GM21447 (cell line): ENCODE results near the gene CCND1.
"Not testable (repeated sequence)": the region's sequence is repeated elsewhere in the genome, so short reads cannot be mapped to it uniquely, and the experiment has no call there.

Experiments
- ATAC-seq: cut with Tn5 transposase; IDR thresholded peaks from one replicate; pipeline ENCODE4 v1.9.1; 2021; ENCODE audit not compliant: unreplicated experiment

Gene CCND1

GRCh38 chr11:69617220-69617619 lies 23.7 kb upstream of the CCND1 start:
- ATAC-seq: no peak

DNA sequence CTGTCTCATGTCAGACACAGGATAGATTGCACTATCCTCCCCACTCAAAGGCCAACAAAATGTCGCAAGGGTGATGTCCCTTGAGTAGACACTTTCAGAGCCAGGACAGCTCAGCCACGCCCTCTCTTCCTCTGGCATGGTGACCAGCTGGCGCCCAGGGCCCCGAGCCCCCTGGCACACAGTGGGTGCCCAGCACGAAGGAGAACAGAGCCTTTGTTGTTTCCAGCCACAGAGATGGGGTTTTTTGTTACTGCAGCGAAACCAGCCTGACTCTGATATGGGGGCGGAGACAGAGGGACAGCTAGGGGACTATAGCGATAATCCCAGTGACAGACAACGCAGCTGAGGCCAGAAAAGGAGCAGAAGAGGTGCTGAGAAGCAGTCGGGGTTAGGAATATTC lies 23.3 kb upstream of the CCND1 start:
- no peak for ATAC-seq

DNA sequence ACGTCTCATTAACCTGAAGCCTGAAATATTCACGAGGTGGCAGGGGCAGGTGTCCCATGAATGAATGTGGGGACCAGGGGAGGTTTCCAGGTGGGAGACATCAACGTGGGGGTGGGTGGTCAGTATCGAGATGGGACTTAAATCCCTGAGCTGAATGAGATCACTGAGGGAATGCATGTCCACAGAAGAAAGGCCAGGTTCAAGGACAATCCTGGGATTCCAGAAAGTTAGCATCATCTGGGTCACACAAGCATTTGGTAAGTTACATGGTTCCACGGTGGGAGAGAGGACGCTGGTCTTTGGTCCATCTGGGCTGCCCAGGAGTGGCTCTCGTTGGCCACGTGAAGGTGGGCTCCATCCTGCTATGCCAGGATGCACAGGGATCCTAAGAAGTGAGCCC lies 22.7 kb upstream of the CCND1 start:
- ATAC-seq: no peak

DNA sequence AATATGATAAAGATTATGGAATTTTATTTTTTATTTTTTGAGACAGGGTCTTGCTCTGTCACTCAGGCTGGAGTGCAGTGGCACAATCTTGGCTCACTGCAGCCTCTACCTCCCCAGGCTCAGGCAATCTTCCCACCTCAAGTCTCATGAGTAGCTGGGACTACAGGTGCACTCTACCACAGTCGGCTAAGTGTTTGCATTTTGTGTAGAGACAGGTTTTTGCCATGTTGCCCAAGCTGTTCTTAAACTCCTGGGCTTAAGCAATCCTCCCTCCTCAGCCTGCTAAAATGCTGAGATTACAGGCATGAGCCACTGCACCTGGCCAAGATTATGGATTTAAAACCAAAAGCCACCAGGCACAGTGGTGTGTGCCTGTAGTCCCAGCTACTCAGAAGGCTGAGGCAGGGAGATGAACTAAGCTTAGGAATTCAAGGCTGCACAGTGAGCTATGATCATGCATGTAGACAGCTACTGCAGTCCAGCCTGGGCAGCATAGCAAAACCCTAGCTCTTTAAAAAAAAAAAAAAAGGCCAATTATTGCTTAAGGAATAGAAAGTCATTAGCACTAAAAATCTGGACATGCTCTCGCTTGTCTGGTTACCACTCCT lies 20.2 kb upstream of the CCND1 start:
- no peak for ATAC-seq

- not testable (repeated sequence) for ATAC-seq
Observed at GRCh38 chr11:69622097-69622681, 18.8 kb upstream of the CCND1 start.

DNA sequence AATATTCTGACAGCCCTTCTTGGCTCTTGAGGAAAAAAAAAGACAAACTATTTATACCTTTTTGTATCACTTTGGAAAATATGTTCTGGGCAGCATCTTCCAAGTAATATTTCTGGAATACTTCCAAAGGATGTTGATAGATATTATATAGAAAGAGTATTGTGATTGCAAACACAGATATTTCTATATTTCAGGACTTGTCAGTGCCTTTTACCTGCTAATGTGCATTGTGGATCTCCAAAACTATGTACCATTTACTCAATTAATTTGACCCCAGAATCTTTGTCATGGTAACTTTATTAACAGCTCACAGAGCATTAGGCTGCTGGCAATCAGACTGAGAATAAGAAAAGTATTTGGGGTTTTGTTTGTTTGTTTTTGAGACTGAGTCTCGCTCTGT lies 16.7 kb upstream of the CCND1 start:
- ATAC-seq: no peak

DNA sequence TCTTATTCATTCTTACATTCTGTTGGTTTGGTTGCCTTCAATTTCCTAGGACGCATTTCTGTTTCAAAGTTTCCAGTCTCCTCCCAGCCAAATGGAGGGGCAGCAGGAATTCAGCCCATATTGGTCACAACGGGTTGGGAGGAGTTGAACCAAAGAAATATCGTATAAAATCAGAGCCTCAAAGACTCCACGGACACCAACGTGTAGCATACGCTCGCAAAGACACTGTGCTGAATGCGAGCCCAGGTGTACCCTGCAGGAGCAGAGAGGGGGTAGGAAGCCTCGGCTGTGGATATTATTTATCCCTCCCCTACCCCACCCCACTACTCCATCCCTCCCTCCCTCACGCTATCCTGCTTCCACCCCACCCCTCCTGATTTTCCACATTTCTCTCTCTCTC lies 15.5 kb upstream of the CCND1 start:
- ATAC-seq: no peak

DNA sequence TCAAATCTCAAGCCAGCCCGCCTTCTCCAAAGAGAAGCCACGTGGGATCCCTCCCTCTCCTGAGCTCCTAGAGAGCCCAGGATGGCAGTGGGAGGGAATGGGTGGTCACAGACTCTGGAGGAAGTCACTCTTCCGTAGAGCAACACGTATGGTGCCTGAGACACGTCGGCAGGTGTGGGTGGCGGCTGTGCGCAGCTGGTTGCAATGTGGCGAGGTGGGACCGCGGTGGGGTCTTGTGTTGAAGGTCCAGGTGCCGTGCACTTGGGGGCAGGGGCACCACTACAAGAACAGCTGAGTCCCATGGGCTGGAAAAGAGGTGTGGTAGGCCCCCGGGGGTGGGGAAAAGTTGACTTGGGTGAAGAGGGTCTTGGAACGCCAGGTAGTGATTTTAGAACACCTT lies 13.4 kb upstream of the CCND1 start:
- ATAC-seq: no peak

- no peak for ATAC-seq
Observed at GRCh38 chr11:69630017-69630416, 10.9 kb upstream of the CCND1 start.

DNA sequence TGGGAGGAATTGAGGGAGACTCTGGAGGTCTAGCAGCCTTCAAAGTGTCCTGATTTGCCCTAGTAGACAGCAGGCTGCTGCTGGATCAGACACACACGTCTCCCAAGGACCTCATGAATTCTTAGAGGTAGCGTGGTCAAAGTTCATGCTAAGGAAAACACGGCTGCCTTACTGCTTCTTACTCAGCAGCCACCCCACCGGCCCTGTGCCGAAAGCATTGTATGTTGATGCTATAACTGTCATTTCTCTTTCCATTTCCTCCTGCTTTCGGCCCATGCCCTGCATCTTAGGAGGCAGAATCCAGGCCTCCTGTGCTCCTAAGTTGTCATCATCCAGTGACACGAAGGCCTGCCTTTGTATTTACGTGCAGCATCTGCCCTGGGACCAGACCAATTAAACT lies 10.5 kb upstream of the CCND1 start:
- no peak for ATAC-seq

DNA sequence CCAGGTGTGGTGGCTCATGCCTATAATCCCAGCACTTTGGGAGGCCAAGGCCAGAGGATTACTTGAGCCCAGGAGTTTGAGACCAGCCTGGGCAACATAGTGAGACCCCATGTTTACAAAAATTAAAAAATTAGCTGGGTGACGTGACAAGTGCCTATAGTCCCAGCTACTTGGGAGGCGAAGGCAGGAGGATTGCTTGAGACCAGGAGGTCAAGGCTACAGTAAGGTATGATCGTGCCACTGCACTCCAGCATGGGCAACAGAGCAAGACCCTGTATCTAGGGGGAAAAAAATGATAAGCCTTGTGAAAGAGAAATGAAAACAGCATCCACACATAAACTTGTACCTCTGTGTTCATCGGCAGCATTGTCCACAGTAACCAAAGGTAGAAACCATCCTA lies 8.1 kb upstream of the CCND1 start:
- no peak for ATAC-seq

- ATAC-seq: no peak
Observed at GRCh38 chr11:69634069-69634468, 6.9 kb upstream of the CCND1 start.

- ATAC-seq: no peak
Observed at GRCh38 chr11:69634590-69634989, 6.4 kb upstream of the CCND1 start.

DNA sequence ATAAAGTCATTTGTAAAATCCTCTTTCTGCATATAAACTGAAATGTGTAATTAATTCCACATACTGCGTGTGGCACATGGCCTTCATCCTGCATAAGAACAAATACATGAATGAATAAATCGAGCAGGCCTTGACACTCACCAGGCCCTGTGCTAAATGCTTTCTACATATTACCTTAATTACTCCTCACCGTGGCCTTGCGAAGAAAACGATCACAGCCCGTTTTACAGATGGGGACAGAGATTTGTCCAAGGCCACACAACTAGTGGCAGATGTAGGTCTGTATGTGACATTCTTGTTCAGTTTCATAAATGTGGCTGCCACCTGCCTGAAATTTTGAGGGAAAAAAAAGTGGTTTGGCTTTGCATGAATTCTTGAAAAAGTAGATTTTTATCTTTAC lies 5.8 kb upstream of the CCND1 start:
- no peak for ATAC-seq

GRCh38 chr11:69635804-69636511 lies 5.0 kb upstream of the CCND1 start:
- no peak for ATAC-seq

GRCh38 chr11:69636512-69637197 lies 4.3 kb upstream of the CCND1 start:
- ATAC-seq: no peak

GRCh38 chr11:69637198-69637940 lies 3.6 kb upstream of the CCND1 start:
- ATAC-seq: no peak

DNA sequence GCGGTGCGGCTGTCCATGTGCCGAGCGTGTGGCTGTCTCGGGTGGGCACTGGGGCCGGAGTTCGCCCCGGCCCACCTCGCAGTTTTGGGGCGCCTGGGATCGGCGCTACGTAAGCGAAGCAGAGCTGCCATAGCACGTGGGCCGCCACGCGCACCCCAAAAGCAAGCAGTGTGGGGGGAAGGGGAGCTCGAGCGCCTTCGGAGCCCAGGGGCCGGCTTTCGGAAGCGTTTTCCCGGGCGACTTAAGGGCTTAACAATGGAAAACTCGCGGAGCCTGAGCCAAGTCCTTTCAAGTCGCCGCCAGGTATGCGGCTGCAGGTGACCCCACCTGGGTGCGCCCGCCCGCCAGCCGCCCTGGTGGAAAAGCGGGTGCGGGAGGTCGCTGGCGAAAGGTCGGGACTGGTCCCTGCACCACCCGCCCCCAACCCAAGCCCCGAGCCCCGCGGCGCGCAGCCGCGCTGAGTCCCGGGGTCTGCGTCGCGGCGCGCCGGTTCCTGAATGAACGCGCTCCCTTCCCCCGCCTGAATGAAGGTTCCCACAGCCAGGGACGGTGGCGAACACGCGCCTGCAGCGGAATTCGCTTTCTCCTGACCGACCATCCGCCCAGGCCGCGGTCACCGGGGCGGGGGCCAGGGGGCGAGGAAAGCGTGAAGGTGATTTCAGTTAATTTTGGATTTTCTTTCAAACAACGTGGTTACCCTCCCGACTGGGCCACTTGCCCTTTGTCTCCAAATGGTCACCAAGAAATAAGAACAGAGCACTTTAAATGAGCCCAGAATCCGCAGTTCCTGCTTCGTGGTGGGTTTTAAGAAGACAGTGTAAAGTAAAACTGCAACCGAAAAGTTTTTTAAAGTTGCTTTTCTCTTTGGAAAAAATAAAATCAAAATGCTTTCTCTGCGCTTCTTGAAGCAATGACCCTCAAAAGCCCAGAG lies 2.8 kb upstream of the CCND1 start:
- no peak for ATAC-seq

- no peak for ATAC-seq
Observed at GRCh38 chr11:69638941-69639681, 1.8 kb upstream of the CCND1 start.

GRCh38 chr11:69639831-69640230 lies 1.1 kb upstream of the CCND1 start:
- no peak for ATAC-seq
